Measurements from ENCODE around the gene ITPRID2.

The ITPRID2 gene

GRCh38 chr2:181890271-181890670, 1.3 kb upstream of the ITPRID2 start:
- H3K4me3 ChIP-seq (replicated peaks; ENCODE audit: low read depth, low read length): no peak overlapping the region
- no peak for TF ChIP-seq CTCF (IDR thresholded peaks at IDR 0.05; ENCODE audit: low read length, missing control alignments)
- DNase-seq (ENCODE audit: low read depth): no peak

- H3K4me3 ChIP-seq (replicated peaks; ENCODE audit: low read depth, low read length): peak overlapping the region; percentile 90
- DNase-seq (ENCODE audit: low read depth): peak; percentile 68
- TF ChIP-seq CTCF (IDR thresholded peaks at IDR 0.05; ENCODE audit: low read length, missing control alignments): no peak
These were observed 652 bp downstream of the ITPRID2 start for GRCh38 chr2:181891966-181892798.

GRCh38 chr2:181892799-181893435, 1.4 kb downstream of the ITPRID2 start:
- peak; percentile 60 for DNase-seq (ENCODE audit: low read depth)
- TF ChIP-seq CTCF (IDR thresholded peaks at IDR 0.05; ENCODE audit: low read length, missing control alignments): no peak
- H3K4me3 ChIP-seq (replicated peaks; ENCODE audit: low read depth, low read length): peak overlapping the region; percentile 90

GRCh38 chr2:181894381-181894780, 2.9 kb downstream of the ITPRID2 start:
- DNase-seq (ENCODE audit: low read depth): no peak
- no peak for TF ChIP-seq CTCF (IDR thresholded peaks at IDR 0.05; ENCODE audit: low read length, missing control alignments)
- peak overlapping the region; percentile 90 for H3K4me3 ChIP-seq (replicated peaks; ENCODE audit: low read depth, low read length)

- DNase-seq (ENCODE audit: low read depth): no peak
- peak overlapping the region; percentile 90 for H3K4me3 ChIP-seq (replicated peaks; ENCODE audit: low read depth, low read length)
- no peak for TF ChIP-seq CTCF (IDR thresholded peaks at IDR 0.05; ENCODE audit: low read length, missing control alignments)
These were observed 4.3 kb downstream of the ITPRID2 start for GRCh38 chr2:181895818-181896217.

- no peak for TF ChIP-seq CTCF (IDR thresholded peaks at IDR 0.05; ENCODE audit: low read length, missing control alignments)
- no peak for DNase-seq (ENCODE audit: low read depth)
- no peak overlapping the region for H3K4me3 ChIP-seq (replicated peaks; ENCODE audit: low read depth, low read length)
These were observed 4.8 kb downstream of the ITPRID2 start for GRCh38 chr2:181896286-181896685.

Measured in fibroblast of pulmonary artery (primary cell).